GM19468 (cell line): Measurements from ENCODE around the gene FOLR2.
"Not testable (repeated sequence)": the region's sequence is repeated elsewhere in the genome, so short reads cannot be mapped to it uniquely, and the experiment has no call there.

Experiments used
- ATAC-seq: cut with Tn5 transposase; IDR thresholded peaks from one replicate; pipeline ENCODE4 v1.9.1; 2021; ENCODE audit warnings: mild to moderate bottlenecking, moderate library complexity, moderate number of reproducible peaks; ENCODE audit not compliant: unreplicated experiment; ENCODE audit errors: extremely low read depth

FOLR2 gene

DNA sequence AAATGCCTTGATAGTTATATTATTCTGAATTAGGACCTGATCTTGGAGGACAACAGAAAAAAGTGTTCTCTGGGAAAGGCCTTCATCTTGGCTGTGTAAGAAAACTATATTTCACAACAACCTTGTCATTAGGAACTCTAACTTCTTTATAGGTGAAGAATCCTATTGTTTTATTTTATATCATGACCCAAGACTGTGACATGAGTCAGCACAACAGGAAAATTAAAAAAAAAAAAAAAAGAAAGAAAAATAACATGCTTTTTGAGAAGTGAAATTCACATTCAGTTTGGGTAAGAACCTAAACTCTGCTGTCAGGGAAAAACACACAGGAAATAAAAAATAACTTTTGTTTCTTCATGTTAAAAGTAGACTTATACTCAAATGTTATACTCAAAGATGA is 11.7 kb upstream of the FOLR2 start:
- ATAC-seq: no peak

DNA sequence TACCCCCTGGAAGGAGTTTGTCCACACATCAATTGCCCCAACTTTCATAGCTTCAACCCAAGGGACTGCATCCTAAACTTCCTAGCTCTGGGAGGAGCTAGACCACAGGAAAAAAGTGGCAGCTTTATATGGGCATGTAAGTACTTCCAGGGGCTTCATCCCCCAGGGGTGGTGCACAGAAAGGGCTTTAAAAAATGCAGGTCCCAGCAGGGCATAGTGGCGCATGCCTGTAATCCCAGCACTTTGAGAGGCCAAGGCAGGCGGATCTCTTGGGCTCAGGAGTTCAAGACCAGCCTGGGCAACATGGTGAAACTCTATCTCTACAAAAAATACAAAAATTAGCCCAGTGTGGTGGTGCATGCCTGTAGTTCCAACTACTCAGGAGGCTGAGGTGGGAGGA is 9.8 kb upstream of the FOLR2 start:
- ATAC-seq: not testable (repeated sequence)

DNA sequence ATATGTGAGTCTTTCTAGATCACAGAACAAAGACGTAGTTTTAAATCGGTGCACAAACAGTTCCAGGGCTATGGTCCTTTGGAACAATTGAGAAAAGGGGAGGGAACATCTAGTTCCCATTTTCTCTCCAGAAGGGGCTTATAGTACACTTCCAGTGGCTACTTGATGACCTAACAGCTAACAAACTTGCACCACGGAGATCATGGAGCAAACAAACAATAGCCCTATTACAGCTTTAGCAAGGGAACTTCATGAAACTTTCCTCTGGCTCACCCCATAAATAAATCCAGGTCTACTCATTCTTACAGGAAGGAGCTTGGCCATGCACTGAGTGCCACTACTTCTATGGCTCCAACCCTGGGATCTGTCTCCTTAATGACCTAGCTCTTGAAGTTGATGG is 8.3 kb upstream of the FOLR2 start:
- no peak for ATAC-seq

DNA sequence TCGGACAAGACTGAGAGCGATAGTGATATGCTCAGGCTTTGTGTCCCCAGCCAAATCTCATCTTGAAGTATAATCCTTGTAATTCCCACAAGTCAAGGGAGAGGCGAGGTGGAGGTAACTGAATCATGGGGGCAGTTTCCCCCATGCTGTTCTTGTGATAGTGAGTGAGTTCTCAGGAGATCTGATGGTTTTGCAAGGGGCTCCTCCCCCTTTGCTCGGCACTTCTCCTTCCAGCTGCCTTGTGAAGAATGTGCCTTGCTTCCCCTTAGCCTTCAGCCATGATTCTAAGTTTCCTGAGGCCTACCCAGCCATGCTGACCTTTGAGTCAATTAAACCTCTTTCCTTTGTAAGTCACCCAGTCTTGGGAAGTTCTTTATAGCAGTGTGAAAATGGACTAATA is 7.5 kb upstream of the FOLR2 start:
- no peak for ATAC-seq

DNA sequence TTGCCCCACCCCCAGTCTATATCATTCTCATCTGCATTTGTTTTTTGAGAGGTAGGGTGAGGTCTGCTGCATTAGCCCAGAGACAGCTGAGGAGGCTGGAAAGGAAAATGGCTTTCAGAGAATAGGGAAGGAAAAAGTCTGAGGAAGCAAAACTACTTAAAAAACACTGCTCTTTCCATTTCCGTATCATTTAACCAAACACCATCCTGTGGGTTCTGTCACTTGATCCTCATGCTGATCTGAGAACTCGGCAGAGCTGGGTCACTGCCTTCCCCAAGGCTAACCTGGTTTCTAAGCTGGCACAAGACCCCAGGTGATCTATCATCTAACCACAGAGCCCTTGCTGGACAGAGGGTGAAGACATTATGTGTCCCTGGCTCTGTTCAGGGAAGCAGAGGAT is 1.2 kb downstream of the FOLR2 start:
- no peak for ATAC-seq

DNA sequence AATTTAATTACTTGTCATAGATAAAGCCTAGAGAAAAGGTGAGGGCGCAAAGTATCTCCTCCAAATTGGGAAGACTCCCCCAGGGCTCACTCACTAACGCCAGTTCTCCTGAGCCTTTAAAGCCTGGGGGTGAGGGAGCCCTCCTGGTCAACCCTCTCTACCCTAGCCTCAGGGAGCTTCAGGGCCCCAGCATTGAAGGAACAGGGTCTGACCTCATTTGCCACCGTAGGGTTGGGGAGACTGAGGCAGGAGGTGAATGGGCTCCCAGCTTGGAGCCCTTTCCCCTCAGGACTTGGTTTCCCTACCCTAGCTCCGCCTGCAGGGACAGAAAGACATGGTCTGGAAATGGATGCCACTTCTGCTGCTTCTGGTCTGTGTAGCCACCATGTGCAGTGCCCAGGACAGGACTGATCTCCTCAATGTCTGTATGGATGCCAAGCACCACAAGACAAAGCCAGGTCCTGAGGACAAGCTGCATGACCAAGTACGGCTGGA is 1.7 kb downstream of the FOLR2 start:
- no peak for ATAC-seq

DNA sequence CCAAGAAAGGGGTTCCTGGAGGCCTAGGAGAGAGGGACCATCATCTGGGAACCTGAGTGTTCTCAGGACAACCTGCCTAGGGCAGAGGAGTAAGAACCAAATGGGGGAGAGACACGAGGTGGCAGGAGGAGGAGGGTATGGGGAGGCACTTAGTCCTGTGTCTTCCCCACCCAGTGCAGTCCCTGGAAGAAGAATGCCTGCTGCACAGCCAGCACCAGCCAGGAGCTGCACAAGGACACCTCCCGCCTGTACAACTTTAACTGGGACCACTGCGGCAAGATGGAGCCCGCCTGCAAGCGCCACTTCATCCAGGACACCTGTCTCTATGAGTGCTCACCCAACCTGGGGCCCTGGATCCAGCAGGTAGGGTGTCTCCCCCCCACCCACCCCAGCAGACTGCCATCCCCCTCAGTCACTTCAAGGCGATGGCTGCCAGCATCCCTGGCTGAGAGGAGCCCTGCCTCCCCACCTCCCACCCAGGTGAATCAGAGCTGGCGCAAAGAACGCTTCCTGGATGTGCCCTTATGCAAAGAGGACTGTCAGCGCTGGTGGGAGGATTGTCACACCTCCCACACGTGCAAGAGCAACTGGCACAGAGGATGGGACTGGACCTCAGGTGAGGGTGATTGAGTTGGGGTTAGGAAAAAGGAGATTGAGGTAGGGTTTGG is 4.2 kb downstream of the FOLR2 start:
- no peak for ATAC-seq

DNA sequence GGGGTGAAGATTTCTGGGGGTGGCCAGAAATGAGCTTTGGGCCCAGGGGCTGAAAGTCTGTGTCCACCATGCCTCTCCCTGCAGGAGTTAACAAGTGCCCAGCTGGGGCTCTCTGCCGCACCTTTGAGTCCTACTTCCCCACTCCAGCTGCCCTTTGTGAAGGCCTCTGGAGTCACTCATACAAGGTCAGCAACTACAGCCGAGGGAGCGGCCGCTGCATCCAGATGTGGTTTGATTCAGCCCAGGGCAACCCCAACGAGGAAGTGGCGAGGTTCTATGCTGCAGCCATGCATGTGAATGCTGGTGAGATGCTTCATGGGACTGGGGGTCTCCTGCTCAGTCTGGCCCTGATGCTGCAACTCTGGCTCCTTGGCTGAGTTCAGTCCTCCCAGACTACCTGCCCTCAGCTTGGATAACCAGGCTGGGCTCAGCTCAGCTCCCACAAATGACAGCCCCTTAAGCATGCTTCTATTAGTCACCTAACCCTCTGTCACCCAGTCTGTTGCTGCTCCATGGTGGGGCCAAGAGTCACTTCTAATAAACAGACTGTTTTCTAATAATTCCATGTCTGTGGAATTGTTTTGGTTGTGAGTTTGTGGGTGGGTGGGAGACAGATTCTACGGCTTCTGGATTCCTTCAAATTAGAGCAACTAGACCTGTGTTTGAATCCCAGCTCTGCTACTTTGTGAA is 4.9 kb downstream of the FOLR2 start:
- ATAC-seq: no peak

DNA sequence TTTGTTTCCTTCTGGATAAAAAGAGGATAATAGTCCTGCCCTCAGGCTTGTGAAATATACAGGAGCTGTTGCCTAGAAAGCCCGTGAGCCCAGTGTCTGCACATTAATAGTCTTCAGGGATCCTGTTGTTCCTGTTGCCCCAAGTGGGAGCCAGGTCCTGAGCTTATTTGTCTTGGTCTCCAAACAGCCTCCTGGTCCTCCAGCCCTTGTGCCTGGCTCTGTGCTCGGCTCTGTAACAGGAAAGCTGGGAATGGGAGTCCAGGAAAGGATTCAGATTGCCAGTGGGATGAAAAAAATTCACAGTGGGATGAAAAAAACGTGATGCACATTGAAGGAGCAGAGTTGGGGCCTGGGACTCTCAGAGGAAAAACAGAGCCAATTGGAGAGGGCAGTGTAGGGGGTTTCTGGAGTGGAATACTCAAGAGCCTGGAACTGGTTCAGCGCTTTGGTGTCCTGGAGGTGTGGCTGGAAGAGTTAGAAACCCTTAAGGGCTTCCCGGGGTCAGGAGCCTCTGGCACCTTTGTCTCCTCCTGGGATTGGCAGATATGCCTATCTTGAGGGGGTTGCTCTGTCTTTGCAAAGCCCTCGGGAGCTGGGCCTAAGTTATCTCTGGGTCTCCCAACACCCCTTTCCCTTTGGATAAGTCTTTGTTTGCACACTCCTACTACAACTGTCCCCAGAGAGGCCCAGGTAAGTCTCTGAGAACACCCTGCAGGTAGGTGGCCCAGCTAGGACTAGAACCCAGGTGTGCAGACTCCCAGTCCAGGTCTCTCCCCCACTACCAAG is 5.7 kb downstream of the FOLR2 start:
- ATAC-seq: no peak

DNA sequence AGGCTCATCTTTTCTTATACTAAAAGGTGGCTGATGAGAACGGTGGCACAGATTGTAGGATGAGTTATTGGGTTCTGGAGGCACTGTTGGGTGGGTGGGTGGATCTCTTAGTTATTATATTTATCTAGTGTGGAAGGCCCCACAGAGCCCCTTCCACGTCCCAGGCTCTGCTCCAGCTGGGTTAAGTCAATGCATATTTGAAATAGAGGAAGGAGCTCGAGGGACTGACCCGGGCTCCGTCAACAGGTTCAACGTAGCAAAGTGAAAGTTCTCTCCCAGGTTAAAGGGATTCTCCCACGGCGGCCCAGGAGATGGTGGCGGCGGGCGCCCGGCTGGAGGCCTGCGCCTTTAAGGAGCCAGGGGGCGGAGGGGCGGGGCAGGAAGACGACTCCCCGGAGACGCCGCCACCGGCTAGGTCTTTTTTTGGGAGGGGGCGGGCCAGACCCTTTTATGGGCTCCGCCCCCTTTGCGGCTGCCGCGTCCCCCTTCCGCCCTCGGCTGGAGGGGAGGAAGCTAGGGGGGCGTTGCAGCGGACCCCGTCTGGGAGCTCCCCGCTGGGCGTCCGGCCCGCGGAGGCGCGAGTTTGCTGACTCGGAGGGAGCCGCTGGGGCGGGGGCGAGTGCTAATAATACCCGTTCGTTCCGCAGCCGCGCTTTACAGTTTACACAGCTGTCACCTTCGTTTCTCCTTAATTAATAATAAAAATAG is 6.5 kb downstream of the FOLR2 start:
- peak; percentile 59 for ATAC-seq

DNA sequence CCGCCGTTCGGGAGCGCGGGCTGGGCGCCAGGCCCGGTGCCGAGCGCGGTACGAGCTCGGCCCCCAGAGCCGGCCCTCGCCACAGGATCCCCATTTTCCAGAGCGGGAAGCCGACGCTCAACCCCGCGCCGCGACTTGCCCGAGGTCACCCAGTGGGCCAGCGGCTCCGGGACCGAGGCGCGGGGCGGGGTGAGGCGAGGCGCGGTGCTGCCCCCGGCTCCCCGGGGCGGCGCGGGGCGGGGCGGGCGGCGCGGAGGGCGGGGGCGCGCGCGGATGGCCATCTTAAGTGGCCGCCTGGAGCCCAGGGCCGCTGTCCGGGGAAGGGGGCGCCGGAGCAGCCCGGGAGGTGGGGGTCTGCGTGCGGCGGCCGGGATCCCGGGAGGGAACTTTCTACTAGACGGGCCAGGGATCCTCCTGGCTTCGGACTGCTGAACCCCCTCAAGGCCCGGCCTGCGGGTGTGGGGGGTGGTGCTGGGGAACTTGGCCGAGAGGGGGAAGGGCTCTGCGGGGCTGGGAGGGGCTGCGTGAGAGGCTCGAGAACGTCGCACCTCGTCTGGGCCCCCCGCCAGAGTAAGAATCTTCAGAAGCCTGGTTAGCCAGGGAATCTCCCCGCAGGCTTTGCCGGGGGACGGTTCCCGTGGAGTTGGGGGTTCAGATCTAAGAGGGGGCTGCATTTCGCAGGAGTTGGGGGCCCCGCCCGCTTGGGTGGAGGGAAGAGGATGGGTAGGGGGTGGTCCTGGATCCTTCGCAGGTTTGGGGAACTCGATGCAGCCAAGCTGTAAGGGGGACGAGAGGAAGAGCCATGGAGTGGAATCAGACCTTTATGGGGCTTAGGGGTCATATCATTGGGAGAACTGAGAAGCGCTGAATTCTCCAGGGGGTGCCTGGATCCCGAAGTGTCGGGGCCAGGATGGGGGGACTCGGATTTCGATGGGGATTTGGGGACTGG is 7.3 kb downstream of the FOLR2 start:
- ATAC-seq: peak; percentile 10

DNA sequence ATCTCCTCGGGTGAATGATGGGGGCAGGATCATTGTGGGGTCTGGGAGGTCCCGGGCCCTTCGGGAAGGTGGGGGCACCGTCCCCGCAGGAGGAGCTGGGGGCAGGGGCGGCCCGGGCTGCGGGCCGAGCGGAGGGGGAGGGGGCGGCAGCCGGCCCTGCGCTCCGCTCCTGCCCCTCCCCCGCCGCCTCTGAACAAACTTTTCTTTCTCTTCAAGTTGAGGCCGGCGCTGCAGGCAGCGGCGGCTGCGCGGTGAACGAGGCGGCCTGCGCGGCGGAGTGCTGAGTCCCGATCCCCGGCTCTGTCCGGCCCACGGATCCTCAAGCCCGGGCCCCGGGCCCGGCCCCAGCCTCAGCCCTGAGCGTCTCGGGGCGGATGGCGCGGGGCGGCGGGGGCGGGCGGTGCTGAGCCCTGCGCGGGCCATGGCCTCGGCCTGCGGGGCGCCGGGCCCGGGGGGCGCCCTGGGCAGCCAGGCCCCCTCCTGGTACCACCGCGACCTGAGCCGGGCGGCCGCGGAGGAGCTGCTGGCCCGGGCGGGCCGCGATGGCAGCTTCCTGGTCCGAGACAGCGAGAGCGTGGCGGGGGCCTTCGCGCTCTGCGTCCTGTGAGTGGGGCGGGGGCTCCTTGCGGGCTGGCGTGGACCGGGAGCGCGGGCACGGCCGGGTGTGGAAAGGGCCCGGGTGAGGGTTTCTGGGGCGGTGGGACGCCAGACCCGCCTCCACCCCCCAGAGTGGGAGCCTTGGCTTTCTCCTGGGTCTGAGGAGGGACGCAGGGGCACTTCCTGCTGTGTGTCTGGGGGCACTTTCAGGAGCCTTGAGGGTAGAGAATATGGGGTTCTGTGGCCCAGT is 8.2 kb downstream of the FOLR2 start, which contains the start of gene INPPL1:
Gene INPPL1, plus strand, starts transcription at position 204 of the 847 bp plus-strand sequence. Its CDS starts 218 bp downstream, at position 422.
- no peak for ATAC-seq

DNA sequence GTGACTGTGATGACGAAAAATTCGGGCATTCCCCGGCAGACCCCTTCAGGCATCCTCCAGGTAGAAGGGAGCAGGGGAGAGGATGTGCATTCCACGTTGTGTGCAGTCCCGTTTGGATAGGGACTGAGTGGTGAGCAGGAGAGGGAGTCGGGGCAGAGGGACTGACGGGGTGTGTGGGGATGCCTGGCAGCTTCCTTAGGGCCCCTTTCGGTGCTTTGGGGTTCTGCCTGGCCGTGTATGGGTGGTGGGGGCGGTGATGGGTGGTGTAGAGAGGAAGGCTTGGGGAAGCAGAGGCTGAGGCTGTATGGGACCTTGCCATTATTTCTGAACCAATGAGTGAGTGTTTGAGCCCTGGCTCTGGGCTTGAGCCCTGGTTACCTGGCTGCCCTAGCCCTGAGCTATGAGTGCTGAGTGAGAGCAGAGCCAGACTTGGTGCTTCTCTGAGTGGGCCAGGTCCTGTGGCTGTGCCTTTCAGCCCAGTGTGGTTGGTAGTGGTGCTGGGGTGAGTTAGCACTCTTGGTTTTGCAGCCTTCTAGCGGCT is 8.9 kb downstream of the FOLR2 start:
- no peak for ATAC-seq

DNA sequence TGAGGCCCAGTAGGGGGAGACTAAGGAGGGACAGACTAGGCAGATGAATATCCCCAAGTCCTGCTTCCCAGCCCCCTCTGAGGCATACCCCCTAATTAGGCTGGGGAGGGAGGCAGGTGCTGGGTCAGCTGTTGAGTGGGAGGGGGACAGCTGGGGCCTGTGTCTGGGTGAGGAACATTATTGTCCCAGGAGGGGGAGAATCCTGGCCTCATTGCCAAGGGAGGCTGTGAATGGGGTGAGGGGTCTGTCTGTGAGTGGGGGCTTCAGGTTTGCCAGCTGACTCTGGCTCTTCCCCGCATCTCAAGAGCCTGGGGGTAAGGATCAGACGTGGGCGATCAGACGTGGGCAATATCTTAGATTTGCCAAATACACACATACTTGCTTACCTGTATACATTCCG is 10.1 kb downstream of the FOLR2 start:
- ATAC-seq: no peak

DNA sequence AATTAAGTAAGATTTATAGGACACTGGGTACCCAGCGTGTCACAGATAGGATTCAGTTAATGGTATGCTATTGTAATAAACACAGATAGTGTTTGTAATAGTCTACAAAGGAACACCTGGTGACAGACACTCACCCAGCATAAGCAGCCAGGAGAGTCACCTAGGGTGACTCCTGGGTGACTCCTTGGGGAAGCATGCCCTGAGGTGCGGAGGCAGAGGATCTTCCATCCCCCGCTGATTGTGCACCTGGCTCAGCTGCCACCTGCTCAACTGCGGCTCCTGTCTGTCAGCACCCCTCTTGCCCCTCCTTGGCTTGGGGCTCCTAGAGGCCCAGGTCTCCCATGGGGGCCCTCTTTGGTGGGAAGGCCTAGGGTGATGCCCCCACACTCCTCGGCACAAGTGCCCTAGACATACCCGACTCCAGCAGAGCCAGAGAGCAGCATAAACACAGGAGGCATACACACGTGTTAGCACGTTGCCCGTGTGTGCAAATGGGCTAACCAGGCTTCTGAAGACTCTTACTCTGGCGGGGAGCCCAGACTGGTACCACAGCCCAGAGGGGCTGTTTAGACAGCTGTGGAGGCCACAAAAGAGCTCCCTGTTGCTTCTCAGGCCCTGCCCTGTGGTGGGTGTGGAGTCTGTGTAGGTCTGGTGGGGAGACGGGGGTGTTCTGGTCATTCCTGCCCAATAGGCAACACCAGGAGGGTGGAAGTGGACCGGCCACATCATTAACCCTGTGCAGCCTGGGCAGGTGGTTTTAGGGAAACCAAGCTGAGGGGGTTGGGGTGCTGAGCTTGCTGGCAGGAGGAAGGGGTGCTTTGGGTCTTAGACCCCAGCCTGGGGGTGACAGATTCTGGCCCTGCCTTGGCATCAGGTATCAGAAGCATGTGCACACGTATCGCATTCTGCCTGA is 11.0 kb downstream of the FOLR2 start:
- ATAC-seq: no peak

DNA sequence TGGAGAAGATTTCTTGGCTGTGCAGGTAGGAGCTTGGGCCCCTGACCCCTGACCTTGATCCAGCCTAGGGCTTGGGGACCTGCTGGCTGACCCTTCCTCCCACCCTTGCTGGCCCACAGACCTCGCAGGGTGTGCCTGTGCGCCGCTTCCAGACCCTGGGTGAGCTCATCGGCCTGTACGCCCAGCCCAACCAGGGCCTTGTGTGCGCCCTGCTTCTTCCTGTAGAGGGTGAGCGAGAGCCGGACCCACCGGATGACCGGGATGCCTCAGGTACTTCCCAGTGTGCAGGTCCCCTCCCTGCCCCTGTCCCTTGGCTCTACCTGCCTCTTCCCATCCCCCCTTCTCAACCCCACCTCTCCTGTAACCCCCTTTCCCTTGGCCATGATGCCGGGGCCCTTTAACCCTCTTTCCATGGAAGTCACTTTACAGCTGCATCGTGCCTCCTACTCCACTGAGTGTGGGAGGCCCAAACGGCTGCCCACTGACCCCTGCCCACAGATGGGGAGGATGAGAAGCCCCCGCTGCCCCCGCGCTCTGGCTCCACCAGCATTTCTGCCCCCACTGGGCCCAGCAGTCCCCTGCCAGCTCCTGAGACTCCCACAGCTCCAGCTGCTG is 11.7 kb downstream of the FOLR2 start:
- ATAC-seq: no peak

DNA sequence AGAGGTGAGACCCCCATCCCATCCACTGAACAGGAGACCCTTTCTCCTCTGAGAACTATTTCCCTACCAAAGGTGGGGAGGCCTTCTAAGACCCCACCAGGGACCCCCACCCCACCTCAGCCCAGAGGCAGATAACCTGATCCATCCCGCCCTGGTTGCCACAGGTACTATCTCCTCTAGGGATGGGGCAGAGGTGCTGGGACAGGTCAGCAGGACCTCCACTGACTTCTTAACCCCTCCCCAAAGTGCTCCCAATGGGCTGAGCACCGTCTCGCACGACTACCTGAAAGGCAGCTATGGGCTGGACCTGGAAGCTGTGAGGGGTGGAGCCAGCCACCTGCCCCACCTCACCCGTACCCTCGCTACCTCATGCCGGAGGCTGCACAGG is 12.2 kb downstream of the FOLR2 start:
- ATAC-seq: no peak
